ENCODE data around the gene KCNJ5.

Gene KCNJ5

GRCh38 chr11:128938156-128938885 lies 47.2 kb downstream of the KCNJ5 start:
- H3K9me2 ChIP-seq (replicated peaks; ENCODE audit: insufficient read depth, low read length) = no peaks in the 10 kb centered on the region
- H2AFZ ChIP-seq (ENCODE audit: low read depth, low read length, severe bottlenecking) = no peak overlapping the region
- no peak overlapping the region for H3K4me2 ChIP-seq (ENCODE audit: low read depth, low read length, poor library complexity, severe bottlenecking)
- no peaks in the 10 kb centered on the region for H3K9me3 ChIP-seq (ENCODE audit: insufficient read depth, low read length)
- no peaks in the 10 kb centered on the region for H3K36me3 ChIP-seq (ENCODE audit: low read length)
- no peak overlapping the region for H3K9ac ChIP-seq (ENCODE audit: low read length)
- no peaks in the 10 kb centered on the region for H4K20me1 ChIP-seq (ENCODE audit: low read depth, low read length)
- no peak for TF ChIP-seq EZH2phosphoT487 (conservative IDR thresholded peaks at IDR 0.05; ENCODE audit: low read length)
- no peak for TF ChIP-seq CTCF (IDR thresholded peaks at IDR 0.05; ENCODE audit: insufficient read depth, low read length, poor library complexity, severe bottlenecking)
- H3F3A ChIP-seq (ENCODE audit: insufficient read depth) = no peaks in the 10 kb centered on the region
- no peaks in the 10 kb centered on the region for H3K79me2 ChIP-seq (ENCODE audit: insufficient read depth, low read length)
- no peaks in the 10 kb centered on the region for H3K27me3 ChIP-seq (ENCODE audit: low read length)
- H3K27ac ChIP-seq (ENCODE audit: low read depth, low read length) = no peak overlapping the region
- H3K4me3 ChIP-seq (ENCODE audit: insufficient read depth, low read length, poor library complexity, severe bottlenecking) = no peak overlapping the region

GRCh38 chr11:128939591-128939990 lies 48.4 kb downstream of the KCNJ5 start:
- no peak for TF ChIP-seq EZH2phosphoT487 (conservative IDR thresholded peaks at IDR 0.05; ENCODE audit: low read length)
- TF ChIP-seq CTCF (IDR thresholded peaks at IDR 0.05; ENCODE audit: insufficient read depth, low read length, poor library complexity, severe bottlenecking) = no peak
- Histone ChIP-seq H3K9me2 (replicated peaks; ENCODE audit: insufficient read depth, low read length) (no peaks in the 10 kb centered on the region), H2AFZ (ENCODE audit: low read depth, low read length, severe bottlenecking) (no peak overlapping the region), H3K9ac (ENCODE audit: low read length) (no peak overlapping the region), H3K27ac (ENCODE audit: low read depth, low read length) (no peak overlapping the region), H3K27me3 (ENCODE audit: low read length) (no peaks in the 10 kb centered on the region), H3K9me3 (ENCODE audit: insufficient read depth, low read length) (no peaks in the 10 kb centered on the region), H3K4me3 (ENCODE audit: insufficient read depth, low read length, poor library complexity, severe bottlenecking) (no peak overlapping the region), H3F3A (ENCODE audit: insufficient read depth) (no peaks in the 10 kb centered on the region), H4K20me1 (ENCODE audit: low read depth, low read length) (no peaks in the 10 kb centered on the region), H3K79me2 (ENCODE audit: insufficient read depth, low read length) (no peaks in the 10 kb centered on the region), H3K4me2 (ENCODE audit: low read depth, low read length, poor library complexity, severe bottlenecking) (no peak overlapping the region), H3K36me3 (ENCODE audit: low read length) (no peaks in the 10 kb centered on the region)

- TF ChIP-seq CTCF (IDR thresholded peaks at IDR 0.05; ENCODE audit: insufficient read depth, low read length, poor library complexity, severe bottlenecking) (no peak), EZH2phosphoT487 (conservative IDR thresholded peaks at IDR 0.05; ENCODE audit: low read length) (no peak)
- H3K9ac ChIP-seq (ENCODE audit: low read length) = no peak overlapping the region
- H3K9me2 ChIP-seq (replicated peaks; ENCODE audit: insufficient read depth, low read length) = no peaks in the 10 kb centered on the region
- H3K9me3 ChIP-seq (ENCODE audit: insufficient read depth, low read length) = no peaks in the 10 kb centered on the region
- no peaks in the 10 kb centered on the region for H3K79me2 ChIP-seq (ENCODE audit: insufficient read depth, low read length)
- H3K4me2 ChIP-seq (ENCODE audit: low read depth, low read length, poor library complexity, severe bottlenecking) = no peak overlapping the region
- no peak overlapping the region for H2AFZ ChIP-seq (ENCODE audit: low read depth, low read length, severe bottlenecking)
- H3K36me3 ChIP-seq (ENCODE audit: low read length) = no peaks in the 10 kb centered on the region
- H3K27ac ChIP-seq (ENCODE audit: low read depth, low read length) = no peak overlapping the region
- H4K20me1 ChIP-seq (ENCODE audit: low read depth, low read length) = no peaks in the 10 kb centered on the region
- no peaks in the 10 kb centered on the region for H3K27me3 ChIP-seq (ENCODE audit: low read length)
- no peaks in the 10 kb centered on the region for H3F3A ChIP-seq (ENCODE audit: insufficient read depth)
- H3K4me3 ChIP-seq (ENCODE audit: insufficient read depth, low read length, poor library complexity, severe bottlenecking) = no peak overlapping the region
These were observed 49.0 kb downstream of the KCNJ5 start for GRCh38 chr11:128940156-128940555.
